Epidermal melanocyte (primary cell): ENCODE results near the gene GOLT1A.

Experiments used
- DNase-seq: peaks from one replicate; pipeline ENCODE4 v3.0.0; 2011; ENCODE audit warnings: low spot score; ENCODE audit not compliant: insufficient read length

The GOLT1A gene

GRCh38 chr1:204219971-204220616, 6.3 kb upstream of the GOLT1A start:
- no peak for DNase-seq

GRCh38 chr1:204218552-204218951, 4.8 kb upstream of the GOLT1A start:
- DNase-seq = no peak

GRCh38 chr1:204217648-204218000, 3.8 kb upstream of the GOLT1A start:
- DNase-seq = no peak

GRCh38 chr1:204216880-204217647, 3.3 kb upstream of the GOLT1A start:
- no peak for DNase-seq

GRCh38 chr1:204216236-204216635, 2.4 kb upstream of the GOLT1A start:
- no peak for DNase-seq

- no peak for DNase-seq
These were observed 1.1 kb downstream of the GOLT1A start for GRCh38 chr1:204212715-204213114.

- DNase-seq = no peak
These were observed 2.7 kb downstream of the GOLT1A start for GRCh38 chr1:204211046-204211445.

- DNase-seq = peak; percentile 73
These were observed 6.6 kb downstream of the GOLT1A start for GRCh38 chr1:204207136-204207616.

- DNase-seq = no peak
These were observed 7.7 kb downstream of the GOLT1A start for GRCh38 chr1:204206121-204206520.

- no peak for DNase-seq
These were observed 8.3 kb downstream of the GOLT1A start for GRCh38 chr1:204205486-204205885.

GRCh38 chr1:204204944-204205343, 8.8 kb downstream of the GOLT1A start:
- no peak for DNase-seq

- DNase-seq = no peak
These were observed 10.5 kb downstream of the GOLT1A start for GRCh38 chr1:204203206-204203767.

GRCh38 chr1:204202481-204202880, 11.3 kb downstream of the GOLT1A start:
- DNase-seq = no peak

GRCh38 chr1:204201348-204202040, 12.3 kb downstream of the GOLT1A start:
- DNase-seq = no peak

GRCh38 chr1:204199579-204199978, 14.2 kb downstream of the GOLT1A start:
- DNase-seq = no peak

- DNase-seq = no peak
These were observed 15.1 kb downstream of the GOLT1A start for GRCh38 chr1:204198348-204199340.

- DNase-seq = no peak
These were observed 16.7 kb downstream of the GOLT1A start for GRCh38 chr1:204197068-204197467.

- DNase-seq = no peak
These were observed 17.6 kb downstream of the GOLT1A start, which contains the start of gene KISS1 for GRCh38 chr1:204196068-204196795. KISS1 (minus strand) TSS chr1:204196491; CDS start chr1:204192876, 3,615 bp downstream.

- no peak for DNase-seq
These were observed 19.0 kb downstream of the GOLT1A start for GRCh38 chr1:204194771-204195170.

GRCh38 chr1:204194080-204194479, 19.7 kb downstream of the GOLT1A start:
- DNase-seq = no peak
